GM13977 (cell line): Measurements from ENCODE around the gene HTR1E.
"Not testable (repeated sequence)": the region's sequence is repeated elsewhere in the genome, so short reads cannot be mapped to it uniquely, and the experiment has no call there.

Experiments used
- DNase-seq: peaks from one replicate; pipeline ENCODE4 v3.0.0; 2012; ENCODE audit warnings: low spot score
- CTCF ChIP-seq: IDR thresholded peaks from 2 replicates; pipeline ENCODE4 v1.5.1; 2012; ENCODE audit warnings: mild to moderate bottlenecking, control low read depth; ENCODE audit not compliant: insufficient read depth; ENCODE audit errors: extremely low read depth, missing control alignments
- in situ Hi-C: fragments of 300-500 bp; cut with MboI; formaldehyde crosslinking; loops from one replicate; pipeline ENCODE4 v1.12.0; 2022; ENCODE audit warnings: low sequenced_read_pairs, low pct_unique_long_range_greater_than_20kb, mixed read lengths, inconsistent platforms; ENCODE audit not compliant: unreplicated experiment

The HTR1E gene, protein sequence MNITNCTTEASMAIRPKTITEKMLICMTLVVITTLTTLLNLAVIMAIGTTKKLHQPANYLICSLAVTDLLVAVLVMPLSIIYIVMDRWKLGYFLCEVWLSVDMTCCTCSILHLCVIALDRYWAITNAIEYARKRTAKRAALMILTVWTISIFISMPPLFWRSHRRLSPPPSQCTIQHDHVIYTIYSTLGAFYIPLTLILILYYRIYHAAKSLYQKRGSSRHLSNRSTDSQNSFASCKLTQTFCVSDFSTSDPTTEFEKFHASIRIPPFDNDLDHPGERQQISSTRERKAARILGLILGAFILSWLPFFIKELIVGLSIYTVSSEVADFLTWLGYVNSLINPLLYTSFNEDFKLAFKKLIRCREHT

DNA sequence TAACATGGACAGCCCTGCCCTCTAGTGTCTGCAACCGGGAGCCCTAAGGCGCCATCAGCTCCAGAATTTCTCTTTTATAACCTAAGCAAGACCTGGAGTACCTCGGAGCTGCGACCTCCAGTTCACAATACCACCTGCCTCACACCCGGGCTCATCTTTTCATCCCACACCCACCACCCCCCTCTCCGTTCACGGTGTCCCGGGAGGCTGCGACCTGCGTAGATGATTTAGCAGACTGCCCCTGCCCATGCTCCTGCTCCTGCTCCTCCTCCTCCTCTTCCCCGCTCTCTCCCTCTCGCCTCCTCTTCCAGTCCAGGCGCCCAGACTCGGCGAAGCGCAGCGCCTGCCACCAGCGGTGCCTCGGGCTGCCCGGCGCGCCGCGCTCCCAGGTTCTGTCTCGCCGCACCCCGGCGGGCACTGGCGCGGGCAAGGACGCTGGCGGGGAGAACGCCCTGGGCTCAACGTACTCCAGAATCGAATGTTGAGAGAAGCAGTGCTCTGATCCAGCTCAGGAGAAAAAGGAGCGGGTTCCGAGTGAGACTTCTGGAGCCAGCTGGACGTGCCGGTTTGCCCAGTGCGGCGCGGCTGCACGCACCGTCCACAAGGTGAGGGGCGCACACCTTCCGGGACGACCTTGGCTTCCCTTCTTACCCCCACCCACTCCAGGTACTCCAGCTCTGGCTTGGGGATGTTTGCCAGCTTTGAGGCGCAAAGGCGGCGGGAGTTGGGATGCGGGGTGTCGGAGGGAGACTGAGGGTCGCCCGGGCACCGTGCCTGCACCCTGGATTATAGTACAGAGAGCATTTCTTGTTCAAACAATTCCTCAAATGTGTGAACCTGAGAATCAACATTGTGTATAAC, at the start of gene HTR1E:
Gene HTR1E, plus strand, starts transcription at position 310 of the 861 bp plus-strand sequence. CDS start 77,807 bp downstream, outside the sequence.
- in situ Hi-C loops, result no loop called here
- peak; percentile 61 for TF ChIP-seq CTCF
- DNase-seq, result peak; percentile 68

DNA sequence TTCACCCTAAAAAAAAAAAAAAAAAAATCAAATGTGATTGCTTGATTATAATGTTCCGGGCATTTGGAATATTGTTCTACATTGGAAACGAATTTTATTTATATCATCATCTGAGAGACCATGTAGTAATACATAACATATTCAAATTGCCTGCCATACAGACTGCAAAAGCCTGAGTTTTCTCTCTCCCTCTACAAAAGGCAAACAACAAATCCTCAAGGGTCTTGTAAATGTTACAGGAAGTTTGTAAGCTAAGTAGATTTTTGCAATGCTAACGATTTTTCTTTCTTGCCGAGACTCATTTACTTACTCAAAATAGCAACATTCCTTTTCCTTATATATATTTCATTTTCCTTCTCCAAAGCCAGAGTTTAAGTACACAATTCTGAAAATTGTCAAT, 49.0 kb upstream of the HTR1E start:
- in situ Hi-C loops, result no loop called here
- no peak for TF ChIP-seq CTCF
- DNase-seq, result no peak

GRCh38 chr6:86897265-86897664, 40.1 kb upstream of the HTR1E start:
- DNase-seq, in situ Hi-C loops: not testable (repeated sequence)

- in situ Hi-C loops, result no loop called here
- no peak for DNase-seq
- no peak for TF ChIP-seq CTCF
These were observed 23.5 kb upstream of the HTR1E start for GRCh38 chr6:86913795-86914194.

DNA sequence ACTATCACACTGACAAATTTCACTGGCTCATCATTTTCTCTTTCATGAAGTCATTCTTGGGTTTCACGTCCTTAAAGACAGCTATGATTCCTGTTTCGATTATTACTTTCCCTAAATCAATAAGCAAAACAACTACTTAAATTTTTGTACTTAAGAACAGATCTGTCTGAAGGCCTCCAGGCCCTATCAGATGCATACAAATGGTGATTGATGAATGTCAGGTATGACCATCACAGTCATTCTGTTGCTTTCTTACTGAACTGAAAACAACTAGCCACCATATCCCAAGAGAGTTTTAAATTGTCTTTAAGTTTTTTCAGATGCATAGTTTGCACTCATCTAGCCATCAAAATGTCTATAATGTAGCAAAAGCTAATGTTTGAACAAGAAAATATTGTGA, 20.9 kb upstream of the HTR1E start:
- no peak for DNase-seq
- no peak for TF ChIP-seq CTCF
- in situ Hi-C loops, result no loop called here

DNA sequence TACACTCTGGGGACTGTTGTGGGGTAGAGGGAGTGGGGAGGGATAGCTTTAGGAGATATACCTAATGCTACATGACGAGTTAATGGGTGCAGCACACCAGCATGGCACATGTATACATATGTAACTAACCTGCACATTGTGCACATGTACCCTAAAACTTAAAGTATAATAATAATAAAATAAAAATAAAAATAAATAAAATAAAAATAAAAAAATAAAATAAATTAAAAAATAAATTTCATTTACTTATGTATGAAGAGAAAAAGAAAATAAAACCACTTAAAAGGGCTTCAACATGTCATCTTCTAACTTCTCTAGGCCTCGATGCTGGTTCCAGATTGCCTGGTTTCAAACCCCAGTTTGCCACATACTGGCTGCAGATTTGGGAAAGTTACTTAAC, 10.2 kb upstream of the HTR1E start:
- DNase-seq, in situ Hi-C loops: not testable (repeated sequence)

DNA sequence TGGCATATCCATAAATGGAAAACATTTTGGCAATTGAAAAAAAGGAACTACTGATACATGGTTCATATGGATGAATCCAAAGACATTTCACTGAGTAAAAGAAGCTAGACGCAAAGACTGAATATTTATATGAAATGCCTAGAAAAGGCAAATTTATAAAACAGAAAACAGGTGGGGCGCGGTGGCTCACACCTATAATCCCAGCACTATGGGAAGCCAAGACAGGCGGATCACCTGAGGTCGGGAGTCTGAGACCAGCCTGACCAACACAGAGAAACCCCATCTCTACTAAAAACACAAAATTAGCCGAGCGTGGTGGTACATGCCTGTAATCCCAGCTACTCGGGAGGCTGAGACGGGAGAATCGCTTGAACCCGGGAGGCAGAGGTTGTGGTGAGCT, 9.5 kb upstream of the HTR1E start:
- DNase-seq, in situ Hi-C loops: not testable (repeated sequence)

- in situ Hi-C loops, result no loop called here
- TF ChIP-seq CTCF, result no peak
- no peak for DNase-seq
These were observed 3.0 kb upstream of the HTR1E start for GRCh38 chr6:86934365-86934764.
